HUDEP-2 (cell line): ENCODE data around the gene RASD1.

Experiments
- DNase-seq, 76 experiments: peaks; one replicate each; lab custom pipeline; 2025; ENCODE audit not compliant: unreplicated experiment in 76 of 76; lab: John Stamatoyannopoulos, UW

RASD1 gene

DNA sequence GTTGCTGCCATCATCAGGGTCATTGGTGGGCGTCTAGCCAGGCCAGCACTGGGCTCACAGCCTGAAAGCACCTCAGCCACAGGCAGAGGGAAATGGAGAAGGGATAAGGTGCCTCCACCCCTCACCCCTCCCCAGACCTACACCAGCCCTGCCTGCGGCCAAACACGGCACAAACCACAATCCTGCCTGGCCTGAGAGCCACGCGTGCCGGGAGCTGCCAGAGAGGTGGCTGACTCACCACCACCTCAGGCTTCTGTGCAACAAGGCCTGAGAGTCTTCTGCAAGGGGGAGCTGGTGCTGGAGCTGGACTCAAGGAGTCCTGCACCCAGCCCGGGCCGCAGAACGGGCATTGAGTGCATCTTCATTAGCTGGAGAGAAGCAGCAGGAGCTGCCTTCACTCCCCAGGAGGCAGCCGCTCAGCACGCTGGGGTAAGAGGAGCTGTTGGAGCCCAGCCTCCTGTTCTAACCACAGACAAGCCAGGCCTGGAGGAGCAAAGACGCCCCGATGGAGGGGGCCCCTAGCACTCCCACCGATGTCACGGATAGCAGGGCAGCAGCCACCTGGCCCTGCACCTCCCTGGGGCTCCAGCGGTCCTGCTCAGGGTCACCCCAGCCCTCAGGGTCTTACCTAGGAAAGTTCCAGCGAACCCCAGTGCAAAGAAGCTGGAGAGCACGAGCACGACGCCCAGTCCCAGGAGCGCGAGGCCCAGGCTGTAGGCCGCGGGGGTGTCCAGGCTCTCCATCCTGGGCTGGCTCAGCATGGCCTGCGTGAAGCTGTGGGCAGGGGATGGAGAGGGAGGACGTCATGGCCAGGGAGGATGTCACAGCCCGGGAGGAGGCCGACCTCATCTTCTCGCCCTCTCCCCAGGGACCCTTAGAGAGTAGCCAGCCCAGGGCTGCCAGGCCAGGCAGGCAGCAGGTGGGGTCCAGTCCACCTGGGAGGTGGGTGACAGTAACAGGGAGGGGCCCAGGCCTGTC lies 16.0 kb upstream of the RASD1 start:
- peak in 9 of 76 experiments; percentile 7 to 40 (median 27) for DNase-seq

DNA sequence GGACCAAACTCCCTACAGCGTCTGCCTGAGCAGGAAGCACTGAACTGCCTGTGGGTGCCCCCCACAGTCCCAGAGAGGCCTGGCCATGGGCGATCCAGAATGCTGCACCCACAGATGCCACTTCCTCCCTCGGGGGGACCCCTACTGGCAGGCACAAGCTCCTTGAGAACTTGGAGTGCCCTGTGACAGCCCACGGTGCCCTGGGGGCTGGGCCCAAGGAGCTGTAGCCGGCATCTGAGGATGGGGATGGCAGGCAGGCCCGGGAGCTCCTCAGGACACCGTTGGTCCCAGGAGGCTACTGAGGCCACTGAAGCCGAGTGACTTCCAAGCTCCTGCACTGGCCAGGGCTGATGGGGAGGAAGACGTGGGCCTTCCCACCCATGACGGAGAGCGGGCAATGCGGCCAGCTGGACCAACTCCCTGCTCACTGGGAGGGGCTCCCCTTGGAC lies 15.1 kb upstream of the RASD1 start:
- DNase-seq, result no peak

DNA sequence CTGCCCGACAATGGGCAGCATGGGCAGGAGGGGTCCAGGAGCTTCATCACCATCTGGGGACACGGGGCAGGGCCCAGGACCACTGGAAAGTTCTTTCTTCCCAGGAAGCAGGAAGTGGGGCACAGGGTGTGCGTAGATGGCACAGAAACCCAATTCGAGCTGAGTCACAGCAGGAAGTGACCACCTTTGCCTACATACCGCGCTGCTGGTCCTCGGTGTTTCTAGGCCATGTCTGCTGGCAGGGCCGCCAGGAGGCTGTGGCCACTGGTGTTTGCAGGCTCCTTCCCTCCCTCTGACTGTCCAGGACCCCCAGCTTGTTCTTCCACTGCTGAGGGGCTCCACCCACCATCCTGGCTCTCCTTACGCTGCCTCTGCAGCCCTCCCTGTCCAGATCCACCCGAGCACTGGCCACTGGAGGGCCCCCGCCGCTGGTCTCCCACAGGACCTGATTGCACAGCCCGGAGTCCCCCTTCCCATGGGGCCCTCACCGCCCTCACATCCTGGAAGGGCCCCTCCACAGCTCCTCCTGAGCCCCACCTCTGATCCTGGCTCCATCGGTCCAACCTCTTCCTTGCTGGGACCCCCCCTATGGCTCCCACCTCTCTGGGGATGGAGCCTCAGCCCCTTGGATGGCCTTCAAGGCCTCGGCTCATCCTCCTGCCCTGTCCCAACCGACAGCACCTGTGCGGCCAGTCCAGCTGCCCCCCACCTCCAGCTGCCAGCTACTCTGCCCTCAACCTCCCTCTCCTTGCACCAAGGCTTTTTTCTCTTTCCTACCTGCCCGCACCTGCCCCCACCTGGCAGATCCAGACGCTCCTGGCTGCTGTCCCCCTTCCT lies 14.5 kb upstream of the RASD1 start:
- no peak for DNase-seq

DNA sequence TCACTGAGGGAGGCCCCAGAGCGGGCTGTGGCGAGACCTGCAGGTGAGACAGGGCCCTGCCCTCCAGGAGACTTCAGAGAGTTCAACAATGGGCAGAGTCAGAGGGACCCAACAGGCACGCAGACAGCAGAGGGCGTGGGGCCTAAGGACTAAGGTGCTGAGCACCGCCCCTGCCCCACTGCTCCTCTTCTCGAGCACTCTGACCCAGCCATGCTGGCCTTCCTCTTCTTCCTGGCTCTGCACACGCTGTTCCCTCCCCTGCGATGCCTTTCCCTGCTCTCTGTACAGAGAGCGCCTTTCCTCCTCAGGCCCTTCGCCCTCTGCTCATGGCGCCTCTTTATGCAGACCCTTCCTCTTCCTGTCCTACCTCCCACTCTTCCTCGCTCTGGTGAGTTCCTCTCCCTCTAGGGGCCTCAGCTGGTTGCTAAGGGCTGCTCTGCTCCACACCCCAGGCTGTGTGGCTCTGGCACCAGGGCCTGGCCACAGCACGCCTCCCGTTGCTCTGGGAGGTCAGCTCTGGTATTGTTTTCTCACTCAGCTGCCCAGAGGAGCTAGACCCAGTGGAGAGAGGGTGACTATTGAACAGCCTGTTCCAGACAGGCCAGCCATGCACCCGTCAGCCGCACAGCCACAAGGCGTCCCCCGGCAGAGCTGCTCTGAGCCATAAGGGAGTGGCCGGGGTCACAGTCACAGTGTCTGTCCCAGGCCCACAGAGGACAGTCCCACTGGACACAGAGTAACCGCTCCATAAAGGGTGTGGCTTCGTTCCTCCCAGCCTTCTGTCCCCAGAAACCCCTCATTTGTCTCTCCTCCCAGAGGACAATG lies 13.6 kb upstream of the RASD1 start:
- DNase-seq, result no peak

DNA sequence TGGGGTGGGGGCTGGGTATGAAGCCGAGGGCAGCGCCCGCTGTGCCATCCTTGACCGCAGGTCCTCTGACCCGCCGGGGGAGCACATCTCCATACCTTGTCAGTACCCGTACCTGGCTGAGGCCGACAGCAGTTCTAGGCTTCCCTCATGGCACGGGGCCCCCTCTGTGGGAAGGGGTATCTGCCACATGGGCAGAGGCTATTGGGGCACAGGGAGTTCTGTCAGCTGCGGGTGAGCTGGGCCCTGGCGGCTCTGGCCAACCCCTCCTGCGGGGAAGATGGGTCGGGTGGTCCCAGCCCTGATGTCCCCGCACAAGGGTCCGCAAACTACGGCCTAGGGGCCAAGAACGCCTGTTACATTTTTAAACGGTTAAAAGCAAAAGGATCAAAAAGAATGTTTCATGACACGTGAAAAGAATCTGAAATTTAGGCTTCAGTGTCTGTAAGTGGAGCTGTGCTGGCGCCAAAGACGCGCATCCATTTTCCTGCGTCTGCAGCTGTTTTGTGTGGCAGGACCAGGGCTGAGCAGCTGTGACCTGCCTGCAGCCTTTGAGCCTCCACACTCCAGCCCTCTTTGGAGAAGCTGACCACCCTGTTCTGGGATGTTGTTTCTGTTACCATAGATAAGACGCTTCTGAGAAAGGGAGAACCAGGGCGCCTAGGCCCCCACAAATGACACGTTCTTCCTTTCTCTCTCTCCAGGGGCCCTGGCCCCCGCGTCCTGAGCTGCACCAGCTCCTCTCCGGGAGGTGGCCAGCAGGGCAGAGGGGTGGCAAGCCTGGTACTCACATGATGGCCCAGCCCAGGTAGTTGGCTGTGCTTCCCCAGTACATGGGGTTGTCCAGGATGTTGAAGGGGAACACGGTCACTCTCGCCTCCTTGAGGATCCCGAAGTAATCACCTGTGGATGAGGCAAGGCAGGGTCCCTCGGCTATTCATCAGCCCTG lies 12.7 kb upstream of the RASD1 start:
- DNase-seq, result no peak

DNA sequence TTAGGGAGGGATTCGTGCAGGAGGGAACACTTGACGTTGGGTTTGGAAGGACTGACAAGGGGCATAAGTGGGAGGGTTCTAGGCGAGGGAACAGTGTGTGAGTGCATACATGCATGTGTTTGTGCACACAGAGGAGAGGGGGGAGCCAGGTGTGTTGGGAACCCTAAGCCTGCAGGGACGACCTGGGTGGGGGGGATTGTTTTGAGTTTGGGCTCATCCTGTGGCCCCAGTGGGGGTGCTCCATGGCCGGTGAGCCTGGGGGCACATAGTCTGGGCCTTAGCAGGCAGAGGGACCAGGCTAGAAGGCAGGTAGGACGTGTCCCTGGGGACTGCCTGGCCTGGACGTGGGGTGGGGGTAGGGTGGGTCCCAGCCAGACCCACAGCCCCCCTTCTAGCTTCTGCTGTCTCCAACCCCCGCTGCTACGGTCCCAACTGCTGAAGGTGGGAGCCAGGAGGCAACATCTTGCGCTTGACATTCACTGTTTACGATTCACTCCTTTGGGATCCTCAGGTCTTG lies 11.9 kb upstream of the RASD1 start:
- no peak for DNase-seq

DNA sequence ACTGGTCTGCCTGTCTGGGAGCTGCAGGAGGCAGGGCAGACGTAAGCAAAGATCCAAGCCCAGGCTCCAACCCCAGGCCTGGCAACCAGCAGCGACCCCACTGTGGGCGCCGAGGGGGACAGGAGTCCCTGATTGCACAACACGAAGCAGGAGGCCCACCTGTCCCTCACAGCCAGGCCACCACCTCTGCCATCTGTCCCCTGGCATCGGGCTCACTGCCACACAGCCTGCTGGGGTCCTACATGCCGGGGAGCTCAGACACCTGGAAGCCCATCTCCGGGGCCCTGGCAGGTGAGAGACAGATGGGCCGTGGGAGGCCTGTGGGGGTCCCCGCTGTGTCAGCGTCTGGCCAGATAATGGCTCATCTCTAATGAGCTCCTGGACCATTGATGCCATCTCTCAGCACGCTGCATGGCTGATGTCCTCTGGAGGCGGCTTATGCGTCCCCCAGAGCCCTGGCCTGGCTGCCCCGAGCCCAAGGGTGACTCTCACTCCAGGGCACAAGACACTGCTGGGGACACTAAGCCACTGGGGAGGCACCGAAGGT lies 11.3 kb upstream of the RASD1 start:
- DNase-seq, result no peak

DNA sequence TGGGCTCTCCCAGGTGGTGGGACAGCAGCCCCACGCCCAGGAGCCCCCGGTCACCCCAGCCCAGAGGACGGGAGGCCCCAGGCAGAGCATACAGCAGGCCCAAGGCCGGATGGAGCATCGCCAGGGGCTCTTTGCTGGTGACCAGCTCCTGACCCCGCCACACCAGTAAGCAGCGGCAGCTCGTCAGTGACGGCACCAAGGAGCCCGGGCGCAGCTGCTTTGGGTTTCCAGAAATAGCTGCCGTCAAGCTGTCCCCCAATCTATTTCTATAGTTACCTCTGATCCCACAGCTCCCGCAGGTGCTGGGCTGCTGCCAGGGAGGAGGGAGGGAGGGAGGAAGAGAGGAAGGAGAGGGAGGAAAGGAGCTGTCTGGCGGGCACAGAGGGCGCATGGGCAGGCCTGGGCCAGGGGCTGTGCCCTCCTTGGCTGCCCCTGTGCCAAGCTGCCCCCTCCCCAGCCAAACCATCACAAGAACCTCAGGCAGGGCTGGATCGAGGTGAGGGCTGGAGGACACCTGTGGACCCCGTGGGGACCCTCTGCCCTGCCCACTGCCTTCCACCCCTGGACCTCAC lies 10.8 kb upstream of the RASD1 start:
- DNase-seq, result no peak

DNA sequence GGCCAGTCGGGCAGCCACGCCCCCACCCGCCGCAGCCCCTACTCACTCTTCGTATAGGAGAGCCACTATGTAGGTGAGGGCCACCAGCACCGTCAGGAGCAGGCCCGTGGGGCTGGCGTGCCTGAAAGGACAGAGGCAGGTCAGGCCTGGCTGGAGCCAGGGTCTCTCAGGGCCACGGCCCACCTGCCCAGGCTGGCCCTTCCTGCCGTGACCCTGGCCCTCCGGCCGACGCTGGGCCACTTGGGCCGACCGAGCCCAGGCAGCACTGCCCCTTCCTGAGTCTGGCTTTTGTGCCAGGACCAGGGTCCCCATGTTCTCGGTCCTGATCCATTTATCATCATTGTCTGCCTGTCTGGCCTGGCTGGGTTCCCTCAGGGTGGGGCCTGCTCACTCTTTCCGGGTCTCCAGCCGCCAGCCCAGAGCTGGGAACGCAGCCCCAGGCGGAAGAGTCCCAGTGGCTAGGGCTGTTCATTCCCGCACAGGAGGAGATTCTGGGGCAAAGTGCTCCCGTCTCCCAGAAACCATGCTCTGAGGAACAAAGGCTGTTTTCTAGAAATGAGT lies 10.1 kb upstream of the RASD1 start:
- DNase-seq, result no peak

DNA sequence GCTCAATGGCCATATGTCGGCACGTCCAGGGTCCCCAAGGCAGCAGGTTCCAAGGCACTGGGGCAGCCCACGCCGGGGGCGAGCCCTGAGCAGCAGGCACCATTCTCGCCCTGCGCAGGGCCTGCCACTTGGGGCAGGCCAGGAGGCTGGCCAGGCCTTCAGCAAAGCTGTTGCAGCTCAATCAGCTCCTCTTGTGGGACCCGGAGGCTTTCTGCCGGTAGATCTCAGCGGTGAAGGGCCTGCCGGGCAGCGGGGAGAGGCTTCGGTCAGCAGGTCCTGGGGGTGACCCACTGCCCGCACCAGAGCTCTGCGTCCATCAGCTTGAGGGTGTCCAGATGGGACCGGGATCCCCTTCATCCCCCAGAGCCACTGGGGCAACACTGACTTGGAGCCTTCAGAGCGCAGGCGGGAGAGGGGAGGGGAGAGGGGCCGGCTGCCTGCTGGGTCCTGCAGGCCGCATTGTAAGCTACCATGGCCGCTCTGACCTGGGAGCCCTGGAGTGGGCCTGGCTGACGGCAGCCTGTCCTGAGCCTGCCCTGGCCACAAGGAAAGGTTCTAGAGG lies 9.5 kb upstream of the RASD1 start:
- no peak for DNase-seq

DNA sequence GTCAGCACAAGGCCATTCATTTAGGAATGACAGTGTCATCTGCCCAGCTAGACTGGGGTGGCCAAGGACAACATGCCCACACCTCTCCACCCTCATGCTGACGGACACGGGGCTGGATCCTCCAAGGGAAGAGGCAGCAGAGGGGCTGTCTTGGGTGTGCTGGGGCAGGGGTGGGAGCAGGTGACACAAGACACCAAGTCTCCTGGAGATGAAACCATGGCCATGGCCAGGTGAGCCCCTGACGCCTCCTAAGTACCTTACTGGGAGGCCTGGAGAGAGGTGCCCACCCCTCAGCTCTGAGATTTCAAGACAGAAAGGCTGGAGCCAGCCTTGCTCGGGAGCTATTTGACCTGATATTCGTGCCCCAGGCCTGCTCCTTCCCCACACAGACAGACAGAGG lies 9.0 kb upstream of the RASD1 start:
- no peak for DNase-seq

DNA sequence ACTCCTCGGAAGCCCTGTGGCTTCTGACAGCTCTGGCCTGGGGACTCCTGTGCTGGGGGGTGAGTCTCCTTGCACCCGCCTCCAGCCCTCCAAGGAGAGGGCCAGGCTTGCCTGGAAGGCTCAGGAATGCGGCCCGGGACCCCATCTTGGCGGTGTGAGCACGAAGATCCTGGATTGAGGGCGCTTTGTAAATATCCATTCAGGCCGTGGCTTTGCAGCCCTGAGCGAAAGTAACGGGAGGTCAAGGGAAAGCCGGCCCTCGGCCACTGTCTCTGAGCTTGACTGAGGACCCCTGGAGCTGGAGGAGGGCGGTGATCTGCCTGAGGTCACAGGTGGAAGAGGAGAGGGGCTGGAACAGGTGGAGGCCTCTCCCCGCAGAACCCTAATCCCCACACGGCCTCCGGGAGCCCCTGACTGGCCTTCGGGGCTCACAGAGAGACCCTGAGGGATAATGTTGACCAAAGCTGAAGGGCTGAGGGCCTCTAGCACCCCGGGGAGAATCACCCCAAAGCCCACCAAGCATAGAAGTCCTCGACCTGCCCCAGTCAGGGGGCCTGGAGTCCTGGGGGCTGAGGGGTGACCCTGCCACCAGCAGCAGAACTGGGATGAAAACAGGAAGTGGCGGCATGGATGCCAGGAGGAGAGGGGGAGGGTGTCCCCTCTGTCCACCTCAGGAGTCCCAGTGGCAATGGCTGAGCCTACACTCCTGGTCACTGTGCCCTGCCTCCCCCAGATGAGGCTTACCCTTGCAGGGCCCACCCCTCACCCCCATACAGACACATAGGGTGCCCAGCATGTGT lies 8.3 kb upstream of the RASD1 start:
- no peak for DNase-seq

DNA sequence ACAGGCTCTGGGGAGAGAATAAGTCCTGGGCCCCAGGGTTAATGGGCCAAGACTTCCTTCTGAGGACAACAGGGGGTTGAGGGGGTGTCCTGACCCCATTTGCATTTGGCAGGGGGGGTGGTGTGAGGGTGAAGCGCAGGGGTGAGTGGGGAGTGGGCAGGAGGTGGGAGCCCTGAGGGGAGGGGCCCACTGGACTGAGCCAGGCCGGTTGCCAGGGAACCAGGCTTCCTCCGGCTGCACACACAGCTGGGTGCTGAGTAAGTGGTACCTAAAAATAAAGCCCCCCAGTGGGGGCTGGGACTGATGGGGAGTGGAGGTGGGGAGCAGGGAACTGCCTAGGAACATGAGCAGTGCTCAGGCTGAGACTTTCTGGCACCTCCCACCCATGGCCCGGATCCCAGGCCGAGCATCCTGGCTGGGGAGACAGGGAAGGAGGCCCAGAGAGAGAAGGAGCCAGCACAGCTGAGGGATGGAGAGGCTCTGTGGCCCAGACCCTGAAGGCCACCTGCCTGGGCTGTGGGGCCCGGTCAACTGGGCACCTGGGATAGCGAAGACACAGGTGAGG lies 7.5 kb upstream of the RASD1 start:
- no peak for DNase-seq

DNA sequence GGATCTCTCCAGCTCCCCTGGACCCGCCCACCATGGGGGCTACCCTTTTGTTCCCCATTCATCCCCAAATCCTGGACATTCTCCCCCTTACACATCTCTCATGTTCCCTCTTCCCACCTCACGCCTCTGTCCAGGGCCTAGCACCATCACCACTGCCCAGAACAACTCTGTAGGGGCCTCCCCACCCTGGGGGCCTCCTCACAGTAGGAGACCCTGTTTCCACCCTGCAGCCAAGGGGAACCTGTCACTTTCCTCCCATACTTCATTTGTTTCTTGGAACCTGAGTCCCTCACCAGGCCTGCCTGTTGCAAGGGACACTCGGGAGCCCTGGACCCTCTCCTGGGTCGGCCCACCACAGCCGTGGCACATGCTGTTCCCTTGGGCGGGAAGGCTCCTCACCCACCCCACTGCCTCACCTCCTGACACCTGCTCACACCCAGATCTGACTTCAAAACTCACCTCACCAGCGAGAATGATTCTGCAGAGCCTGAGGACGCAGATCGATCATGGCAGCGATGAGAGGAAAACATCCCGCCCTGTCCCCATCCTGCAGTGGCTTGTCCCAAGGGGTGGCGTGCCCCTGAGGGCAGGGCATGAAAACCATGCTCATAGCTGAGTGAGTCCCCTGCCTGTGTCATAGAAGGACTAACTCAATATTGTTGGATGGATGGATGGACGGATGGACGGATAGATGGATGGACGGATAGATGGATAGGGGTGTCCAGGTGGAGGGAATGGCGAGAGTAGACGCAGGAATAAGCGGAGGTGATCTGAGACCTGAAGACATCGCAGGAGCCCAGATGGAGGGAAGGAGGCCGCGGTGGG lies 6.8 kb upstream of the RASD1 start:
- no peak for DNase-seq

DNA sequence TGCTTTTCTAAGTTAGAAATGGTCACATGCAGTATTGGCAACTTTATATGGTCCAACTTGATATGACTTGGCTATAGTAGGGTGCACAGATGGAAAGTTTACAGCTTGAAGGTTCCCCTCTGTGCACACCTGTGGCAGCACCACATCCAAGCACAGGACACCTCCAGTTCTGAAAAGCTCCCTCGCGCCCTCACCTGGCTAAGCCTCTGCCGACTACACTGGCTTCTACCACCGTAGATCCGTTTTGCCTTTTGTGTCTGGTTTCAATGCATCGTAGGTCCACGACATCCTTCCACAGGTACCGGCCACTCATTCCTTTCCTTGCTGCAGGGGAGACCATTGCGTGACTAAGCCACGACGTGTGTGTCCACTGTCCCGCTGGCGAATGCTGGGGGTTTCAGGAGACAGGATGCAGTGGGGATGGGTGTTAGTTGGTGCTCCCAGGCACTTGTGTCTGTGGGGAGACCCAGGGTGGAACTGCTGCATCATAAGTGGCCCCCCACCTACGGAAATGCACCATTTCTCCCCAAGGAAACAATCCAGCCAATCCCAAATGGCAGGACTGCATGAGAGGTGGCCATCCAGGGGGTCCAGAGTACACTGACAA lies 4.9 kb upstream of the RASD1 start:
- DNase-seq, result no peak
